HEK293T (cell line): ENCODE data around the gene RABGAP1L.

Experiments
- BHLHE40 ChIP-seq: fragments of 450-650 bp; IDR thresholded peaks from 2 replicates; pipeline ENCODE4 v1.6.1; 2016; ENCODE audit warnings: mild to moderate bottlenecking, moderate library complexity, borderline replicate concordance
- FOXA1 ChIP-seq: fragments of 450-650 bp; IDR thresholded peaks from 2 replicates; pipeline ENCODE4 v1.6.1; 2016; ENCODE audit warnings: mild to moderate bottlenecking
- LEF1 ChIP-seq: fragments of 450-650 bp; IDR thresholded peaks from 2 replicates; pipeline ENCODE4 v1.6.1; 2017; ENCODE audit warnings: mild to moderate bottlenecking, borderline replicate concordance
- SUZ12 ChIP-seq: fragments of 450-650 bp; IDR thresholded peaks from 2 replicates; pipeline ENCODE4 v1.6.1; 2016; ENCODE audit warnings: mild to moderate bottlenecking

- no peak for TF ChIP-seq BHLHE40
- TF ChIP-seq FOXA1, result no peak
- TF ChIP-seq LEF1, result no peak
- no peak for TF ChIP-seq SUZ12
These were observed 66.3 kb downstream of the RABGAP1L start for GRCh38 chr1:174225499-174226204.
